Liver (tissue), 9 donors: ENCODE data around the gene GSTA2. TPM values are rescaled to one million over a fixed set of nuclear protein-coding genes. Genes with fewer than 3 reads are reported as not detected.
A peak's percentile ranks its signal among the peaks of the same experiment; 100 is the strongest.

ENCODE experiments used
- DNase-seq: peaks from one replicate; pipeline ENCODE4 v3.0.0-alpha.2; 2017; ENCODE audit warnings: low spot score
- H3K27ac ChIP-seq, 2 donors: one replicate each; pipeline ENCODE4 v1.7.0; 2013; ENCODE audit warnings: inconsistent platforms in 2 of 2, low read length in 2 of 2, control low read depth in 1 of 2, low read depth in 1 of 2, mild to moderate bottlenecking in 1 of 2
- H3K27me3 ChIP-seq, 4 donors: one replicate each; pipeline versions ENCODE4 v1.6.1 to v1.7.0; 2013; ENCODE audit warnings: low read length in 3 of 4, inconsistent platforms in 1 of 4, mild to moderate bottlenecking in 1 of 4, moderate library complexity in 1 of 4; ENCODE audit not compliant: control insufficient read depth in 4 of 4, insufficient read depth in 4 of 4
- H3K36me3 ChIP-seq, 4 donors: one replicate each; pipeline versions ENCODE4 v1.6.1 to v1.7.0; 2013; ENCODE audit warnings: low read length in 3 of 4, mild to moderate bottlenecking in 3 of 4, low read depth in 1 of 4, moderate library complexity in 1 of 4; ENCODE audit not compliant: control insufficient read depth in 4 of 4, insufficient read depth in 3 of 4
- H3K4me1 ChIP-seq, 4 donors: one replicate each; pipeline versions ENCODE4 v1.6.1 to v1.7.0; 2013; ENCODE audit warnings: low read length in 3 of 4, mild to moderate bottlenecking in 3 of 4, moderate library complexity in 1 of 4; ENCODE audit not compliant: control insufficient read depth in 4 of 4, insufficient read depth in 4 of 4
- H3K4me3 ChIP-seq, 3 donors: one replicate each; pipeline versions ENCODE4 v1.6.1 to v1.7.0; 2013; ENCODE audit warnings: low read length in 3 of 3, control low read depth in 1 of 3, low read depth in 1 of 3, mild to moderate bottlenecking in 1 of 3
- H3K9ac ChIP-seq, 2 donors: one replicate each; pipeline ENCODE4 v1.7.0; 2013; ENCODE audit warnings: low read length in 2 of 2, mild to moderate bottlenecking in 2 of 2, moderate library complexity in 2 of 2, control low read depth in 1 of 2, low read depth in 1 of 2
- H3K9me3 ChIP-seq, 4 donors: one replicate each; pipeline versions ENCODE4 v1.6.1 to v1.7.0; 2013; ENCODE audit warnings: low read length in 3 of 4; ENCODE audit not compliant: control insufficient read depth in 4 of 4
- ATF3 ChIP-seq: IDR thresholded peaks from 2 replicates; pipeline ENCODE4 v1.6.1; 2016; ENCODE audit warnings: antibody characterized with exemption
- CTCF ChIP-seq: fragments of 150-350 bp; IDR thresholded peaks from 2 replicates; pipeline ENCODE4 v1.5.1; 2017; ENCODE audit warnings: improper control_type of control experiment, low read depth, low read length; ENCODE audit not compliant: missing input control
- EGR1 ChIP-seq, 2 donors: IDR thresholded peaks; 2 replicates each; pipeline ENCODE4 v1.6.1; 2016 to 2018; ENCODE audit warnings: antibody characterized with exemption in 2 of 2, low read depth in 2 of 2
- FOXA1 ChIP-seq: IDR thresholded peaks from 2 replicates; pipeline ENCODE4 v1.6.1; 2016; ENCODE audit warnings: antibody characterized with exemption
- FOXA2 ChIP-seq: IDR thresholded peaks from 2 replicates; pipeline ENCODE4 v1.6.1; 2016; ENCODE audit warnings: antibody characterized with exemption
- GABPA ChIP-seq, 2 donors: IDR thresholded peaks in 1 of 2; conservative IDR thresholded peaks in 1 of 2; 2 replicates each; pipeline ENCODE4 v1.6.1; 2016; ENCODE audit warnings: antibody characterized with exemption in 2 of 2, mild to moderate bottlenecking in 1 of 2, moderate library complexity in 1 of 2
- HNF4A ChIP-seq, 2 donors: conservative IDR thresholded peaks; 2 replicates each; pipeline ENCODE4 v1.6.1; 2016; ENCODE audit warnings: antibody characterized with exemption in 2 of 2, mild to moderate bottlenecking in 2 of 2
- HNF4G ChIP-seq: IDR thresholded peaks from 2 replicates; pipeline ENCODE4 v1.6.1; 2016; ENCODE audit warnings: antibody characterized with exemption
- JUND ChIP-seq, 2 donors: IDR thresholded peaks; 2 replicates each; pipeline ENCODE4 v1.6.1; 2016; ENCODE audit warnings: antibody characterized with exemption in 2 of 2
- NR2F2 ChIP-seq: IDR thresholded peaks from 2 replicates; pipeline ENCODE4 v1.6.1; 2016; ENCODE audit warnings: antibody characterized with exemption
- RAD21 ChIP-seq, 2 donors: IDR thresholded peaks; 2 replicates each; pipeline ENCODE4 v1.6.1; 2016; ENCODE audit warnings: antibody characterized with exemption in 2 of 2, mild to moderate bottlenecking in 2 of 2
- REST ChIP-seq: IDR thresholded peaks from 2 replicates; pipeline ENCODE4 v1.6.1; 2016; ENCODE audit warnings: antibody characterized with exemption, mild to moderate bottlenecking
- RXRA ChIP-seq, 2 donors: IDR thresholded peaks; 2 replicates each; pipeline ENCODE4 v1.6.1; 2017 to 2018; ENCODE audit warnings: antibody characterized with exemption in 2 of 2, mild to moderate bottlenecking in 1 of 2
- SP1 ChIP-seq: IDR thresholded peaks from 2 replicates; pipeline ENCODE4 v1.6.1; 2018; ENCODE audit warnings: antibody characterized with exemption, mild to moderate bottlenecking
- TAF1 ChIP-seq: conservative IDR thresholded peaks from 2 replicates; pipeline ENCODE4 v1.6.1; 2016; ENCODE audit warnings: antibody characterized with exemption, mild to moderate bottlenecking
- YY1 ChIP-seq: IDR thresholded peaks from 2 replicates; pipeline ENCODE4 v1.6.1; 2016; ENCODE audit warnings: antibody characterized with exemption, mild to moderate bottlenecking
- ZBTB33 ChIP-seq: IDR thresholded peaks from 2 replicates; pipeline ENCODE4 v1.6.1; 2016; ENCODE audit warnings: antibody characterized with exemption
- WGBS: extraction: QIAGEN DNeasy Blood & Tissue Kit; methylation state at CpG from one replicate; pipeline ENCODE4 v1.1.7; 2013; 5-methylcytosine and 5-hydroxymethylcytosine counted together
- polyA plus RNA-seq, 2 donors: library from polyadenylated mRNA; stranded (reverse) in 1 of 2; unstranded in 1 of 2; fragments of 200-250 nt in 1 of 2; fragments of >200 nt in 1 of 2; fragmentation: Nextera tagmentation in 1 of 2; extraction: Ambion mirVana in 1 of 2; gene quantifications; one replicate each; pipeline versions ENCODE4 v1.2.1 to v1.2.3, GENCODE V29; 2013 to 2015
- total RNA-seq, 2 donors: library from RNA; depleted of rRNA; stranded (reverse); fragments of >200 nt; gene quantifications; one replicate each; pipeline ENCODE4 v1.2.3, GENCODE V29; 2014
- TF ChIP-seq, protein P1 (sequence below): IDR thresholded peaks from 2 replicates; pipeline ENCODE4 v1.6.1; 2016; ENCODE audit warnings: antibody characterized with exemption
- donor health status: healthy.
- donor health status: healthy.
- donor health status: healthy.
- donor health status: healthy.
- donor health status: healthy.

Gene GSTA2
- total and polyA plus RNA-seq, 4 donors: 1.4 to 110 (median 2.1) TPM

- Histone ChIP-seq H3K27ac (no peak overlapping the region), H3K4me1 (peaks cover 8 to 42% (median 31%) of the 10 kb centered on the region in 4 donors), H3K9me3 (no peaks in the 10 kb centered on the region), H3K27me3 (no peaks in the 10 kb centered on the region), H3K4me3 (no peak overlapping the region), H3K9ac (no peak overlapping the region), H3K36me3 (no peaks in the 10 kb centered on the region)
- TF ChIP-seq RAD21 (IDR thresholded peaks at IDR 0.05) (peak; percentile 39 to 62), HNF4G (peak; percentile 98), ZBTB33 (no peak), YY1 (peak; percentile 55), HNF4A (conservative IDR thresholded peaks at IDR 0.05) (peak; percentile 99), ATF3 (no peak), SP1 (peak; percentile 86), NR2F2 (peak; percentile 13), REST (peak; percentile 35), JUND (IDR thresholded peaks at IDR 0.05) (peak; percentile 67 to 86), RXRA (IDR thresholded peaks at IDR 0.05) (peak; percentile 78 to 83), CTCF (no peak), EGR1 (IDR thresholded peaks at IDR 0.05; ENCODE audit: low read depth in 2 of 2) (no peak), FOXA1 (no peak), TAF1 (no peak), FOXA2 (peak; percentile 14), GABPA (IDR thresholded peaks at IDR 0.05 in 1 of 2, conservative IDR thresholded peaks at IDR 0.05 in 1 of 2) (no peak)
- TF ChIP-seq, protein P1, sequence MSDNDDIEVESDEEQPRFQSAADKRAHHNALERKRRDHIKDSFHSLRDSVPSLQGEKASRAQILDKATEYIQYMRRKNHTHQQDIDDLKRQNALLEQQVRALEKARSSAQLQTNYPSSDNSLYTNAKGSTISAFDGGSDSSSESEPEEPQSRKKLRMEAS: peak; percentile 17
- 39% methylated on average over 6 of the region's 6 CpGs for whole genome bisulfite sequencing
- no peak for DNase-seq
Measured at GRCh38 chr6:52735071-52735470, 28.2 kb downstream of the GSTA2 start.
